Mesendoderm (in vitro differentiated cells): ENCODE results near the gene BUD13.

Experiments used
- DNase-seq: peaks from one replicate; pipeline ENCODE4 v3.0.0; 2013
- H2AK5ac ChIP-seq: 2 replicates; pipeline ENCODE4 v1.6.1; 2013; ENCODE audit warnings: low read length, inconsistent platforms
- H2BK120ac ChIP-seq: 2 replicates; pipeline ENCODE4 v1.6.1; 2013; ENCODE audit warnings: low read depth, mild to moderate bottlenecking, low read length, moderate library complexity, mixed read lengths
- H2BK15ac ChIP-seq: replicated peaks from 2 replicates; pipeline ENCODE4 v1.6.1; 2013; ENCODE audit warnings: low read depth, mild to moderate bottlenecking, moderate library complexity
- H2BK5ac ChIP-seq: 2 replicates; pipeline ENCODE4 v1.6.1; 2013; ENCODE audit warnings: low read length, inconsistent platforms
- H3K18ac ChIP-seq: 2 replicates; pipeline ENCODE4 v1.6.1; 2013; ENCODE audit warnings: mild to moderate bottlenecking, low read length, mixed read lengths
- H3K23ac ChIP-seq: one replicate; pipeline ENCODE4 v1.6.1; 2013; ENCODE audit warnings: low read length
- H3K27ac ChIP-seq: 2 replicates; pipeline ENCODE4 v1.5.1; 2013; ENCODE audit warnings: low read depth, mild to moderate bottlenecking, inconsistent platforms, low read length, moderate library complexity
- H3K27me3 ChIP-seq: 2 replicates; pipeline ENCODE4 v1.6.1; 2013; ENCODE audit warnings: low read length, control low read depth, mild to moderate bottlenecking, inconsistent platforms; ENCODE audit not compliant: insufficient read depth, poor library complexity
- H3K36me3 ChIP-seq: 2 replicates; pipeline ENCODE4 v1.6.1; 2013; ENCODE audit warnings: low read length, inconsistent platforms; ENCODE audit not compliant: control insufficient read depth, insufficient read depth
- H3K4ac ChIP-seq: one replicate; pipeline ENCODE4 v1.6.1; 2013; ENCODE audit warnings: low read depth, mild to moderate bottlenecking, low read length, moderate library complexity
- H3K4me1 ChIP-seq: 2 replicates; pipeline ENCODE4 v1.6.1; 2013; ENCODE audit warnings: low read depth, low read length, inconsistent platforms; ENCODE audit not compliant: control insufficient read depth
- H3K4me2 ChIP-seq: 2 replicates; pipeline ENCODE4 v1.6.1; 2013; ENCODE audit warnings: low read length
- H3K4me3 ChIP-seq: 2 replicates; pipeline ENCODE4 v1.5.1; 2013; ENCODE audit warnings: mild to moderate bottlenecking, low read length
- H3K56ac ChIP-seq: one replicate; pipeline ENCODE4 v1.6.1; 2013; ENCODE audit warnings: low read length
- H3K79me1 ChIP-seq: 2 replicates; pipeline ENCODE4 v1.6.1; 2013; ENCODE audit warnings: low read length, inconsistent platforms
- H3K79me2 ChIP-seq: 2 replicates; pipeline ENCODE4 v1.6.1; 2013; ENCODE audit warnings: mild to moderate bottlenecking, low read length; ENCODE audit not compliant: control insufficient read depth, insufficient read depth
- H3K9ac ChIP-seq: 2 replicates; pipeline ENCODE4 v1.6.1; 2013; ENCODE audit warnings: low read length, inconsistent platforms
- H4K5ac ChIP-seq: one replicate; pipeline ENCODE4 v1.6.1; 2013; ENCODE audit warnings: low read length
- H4K8ac ChIP-seq: one replicate; pipeline ENCODE4 v1.6.1; 2013; ENCODE audit warnings: low read depth, mild to moderate bottlenecking, control low read depth, low read length, moderate library complexity
- WGBS: extraction: QIAGEN DNeasy Blood & Tissue Kit; methylation state at CpG from one replicate; pipeline ENCODE4 v1.1.7; 2013; ENCODE audit warnings: low lambda C conversion rate, missing lambda C conversion rate; ENCODE audit not compliant: insufficient coverage; ENCODE audit errors: extremely low coverage; 5-methylcytosine and 5-hydroxymethylcytosine counted together

BUD13 gene

GRCh38 chr11:116813781-116814471 lies 41.1 kb upstream of the BUD13 start:
- Histone ChIP-seq H3K4me3 (no peak overlapping the region), H4K5ac (no peak overlapping the region), H3K9ac (no peak overlapping the region), H3K27me3 (no peaks in the 10 kb centered on the region), H2BK120ac (no peak overlapping the region), H3K79me2 (no peaks in the 10 kb centered on the region), H3K4me2 (no peak overlapping the region), H2AK5ac (no peak overlapping the region), H3K36me3 (no peaks in the 10 kb centered on the region), H3K4me1 (no peaks in the 10 kb centered on the region), H3K79me1 (no peaks in the 10 kb centered on the region), H4K8ac (no peak overlapping the region), H3K56ac (no peak overlapping the region), H2BK15ac (no peak overlapping the region), H3K27ac (no peak overlapping the region), H3K23ac (no peak overlapping the region), H2BK5ac (no peak overlapping the region), H3K4ac (no peak overlapping the region), H3K18ac (no peak overlapping the region)
- no CpG with 5 or more reads among the region's 5 CpGs for WGBS
- peak; percentile 70 for DNase-seq

GRCh38 chr11:116813170-116813569 lies 40.4 kb upstream of the BUD13 start:
- Histone ChIP-seq H4K5ac (no peak overlapping the region), H2BK120ac (no peak overlapping the region), H3K4me3 (no peak overlapping the region), H3K18ac (no peak overlapping the region), H3K79me2 (no peaks in the 10 kb centered on the region), H2BK5ac (no peak overlapping the region), H3K4ac (no peak overlapping the region), H3K4me2 (no peak overlapping the region), H3K9ac (no peak overlapping the region), H4K8ac (no peak overlapping the region), H3K79me1 (no peaks in the 10 kb centered on the region), H3K27me3 (no peaks in the 10 kb centered on the region), H3K23ac (no peak overlapping the region), H3K4me1 (no peaks in the 10 kb centered on the region), H3K36me3 (no peaks in the 10 kb centered on the region), H2BK15ac (no peak overlapping the region), H2AK5ac (no peak overlapping the region), H3K56ac (no peak overlapping the region), H3K27ac (peak overlapping the region; percentile 42)
- DNase-seq, result no peak
- no CpG with 5 or more reads among the region's 1 CpG for whole genome bisulfite sequencing

GRCh38 chr11:116812109-116812508 lies 39.3 kb upstream of the BUD13 start:
- Histone ChIP-seq H3K4me3 (no peak overlapping the region), H2BK120ac (no peak overlapping the region), H2AK5ac (no peak overlapping the region), H3K18ac (no peak overlapping the region), H4K5ac (no peak overlapping the region), H3K36me3 (no peaks in the 10 kb centered on the region), H3K4me1 (no peaks in the 10 kb centered on the region), H3K27me3 (no peaks in the 10 kb centered on the region), H3K27ac (no peak overlapping the region), H3K23ac (no peak overlapping the region), H3K9ac (no peak overlapping the region), H4K8ac (no peak overlapping the region), H3K79me1 (no peaks in the 10 kb centered on the region), H2BK5ac (no peak overlapping the region), H2BK15ac (no peak overlapping the region), H3K4me2 (no peak overlapping the region), H3K56ac (no peak overlapping the region), H3K4ac (no peak overlapping the region), H3K79me2 (no peaks in the 10 kb centered on the region)
- no CpG with 5 or more reads among the region's 4 CpGs for WGBS
- DNase-seq, result no peak

GRCh38 chr11:116811194-116811593 lies 38.4 kb upstream of the BUD13 start:
- Histone ChIP-seq H2BK15ac (no peak overlapping the region), H3K4me1 (no peaks in the 10 kb centered on the region), H4K8ac (no peak overlapping the region), H3K4ac (no peak overlapping the region), H3K27me3 (no peaks in the 10 kb centered on the region), H2AK5ac (no peak overlapping the region), H3K9ac (no peak overlapping the region), H3K56ac (no peak overlapping the region), H3K79me2 (no peaks in the 10 kb centered on the region), H4K5ac (no peak overlapping the region), H3K4me3 (no peak overlapping the region), H2BK120ac (no peak overlapping the region), H3K79me1 (no peaks in the 10 kb centered on the region), H2BK5ac (no peak overlapping the region), H3K23ac (no peak overlapping the region), H3K4me2 (no peak overlapping the region), H3K27ac (no peak overlapping the region), H3K18ac (no peak overlapping the region), H3K36me3 (no peaks in the 10 kb centered on the region)
- WGBS, result no CpG with 5 or more reads among the region's 3 CpGs
- DNase-seq, result no peak

GRCh38 chr11:116808262-116809175 lies 35.7 kb upstream of the BUD13 start:
- Histone ChIP-seq H4K5ac (no peak overlapping the region), H3K4ac (no peak overlapping the region), H3K9ac (no peak overlapping the region), H4K8ac (no peak overlapping the region), H2BK15ac (no peak overlapping the region), H3K4me2 (no peak overlapping the region), H2BK120ac (no peak overlapping the region), H2AK5ac (no peak overlapping the region), H3K79me1 (no peaks in the 10 kb centered on the region), H3K4me1 (no peaks in the 10 kb centered on the region), H3K79me2 (no peaks in the 10 kb centered on the region), H3K23ac (no peak overlapping the region), H3K36me3 (no peaks in the 10 kb centered on the region), H3K18ac (no peak overlapping the region), H3K27ac (no peak overlapping the region), H3K27me3 (no peaks in the 10 kb centered on the region), H3K4me3 (no peak overlapping the region), H3K56ac (no peak overlapping the region), H2BK5ac (no peak overlapping the region)
- DNase-seq, result no peak
- WGBS, result no CpG with 5 or more reads among the region's 14 CpGs
